HepG2 (cell line): Measurements from ENCODE around the gene SLC13A3. TPM values are rescaled to one million over a fixed set of nuclear protein-coding genes. Genes with fewer than 3 reads are reported as not detected.

Source experiments
- ATF7 ChIP-seq, 2 experiments: fragments of 450-650 bp in 1 of 2; sonication (generic) in 1 of 2; formaldehyde crosslinking in 1 of 2; IDR thresholded peaks; 2 replicates each; pipeline versions ENCODE4 v1.4.0 to v1.6.1; 2016 to 2020; ENCODE audit warnings: antibody characterized with exemption in 1 of 2, mild to moderate bottlenecking in 1 of 2, missing genetic modification reagents in 1 of 2
- CEBPG ChIP-seq: IDR thresholded peaks from 2 replicates; pipeline ENCODE4 v1.6.1; 2016
- CENPT ChIP-seq: sonication (generic); formaldehyde crosslinking; IDR thresholded peaks from 2 replicates; pipeline ENCODE4 v1.8.0; 2022; ENCODE audit warnings: low read depth, mild to moderate bottlenecking, moderate library complexity, missing genetic modification reagents
- MEF2D ChIP-seq: sonication (generic); formaldehyde crosslinking; IDR thresholded peaks from 2 replicates; pipeline ENCODE4 v1.5.1; 2020; ENCODE audit warnings: mild to moderate bottlenecking, missing genetic modification reagents
- RCOR2 ChIP-seq: IDR thresholded peaks from 2 replicates; pipeline ENCODE4 v1.6.1; 2016; ENCODE audit warnings: missing biosample characterization, missing genetic modification reagents
- SOX6 ChIP-seq, 2 experiments: fragments of 450-650 bp in 1 of 2; sonication (generic) in 1 of 2; formaldehyde crosslinking in 1 of 2; IDR thresholded peaks; 2 replicates each; pipeline versions ENCODE4 v1.4.0 to v1.6.1; 2017 to 2020; ENCODE audit warnings: antibody characterized with exemption in 1 of 2, mild to moderate bottlenecking in 1 of 2, missing genetic modification reagents in 1 of 2
- TARDBP ChIP-seq: sonication (generic); formaldehyde crosslinking; IDR thresholded peaks from 2 replicates; pipeline ENCODE4 v1.8.0; 2022; ENCODE audit warnings: mild to moderate bottlenecking, missing genetic modification reagents
- ZFY ChIP-seq: sonication (generic); formaldehyde crosslinking; IDR thresholded peaks from 2 replicates; pipeline ENCODE4 v1.4.0; 2020; ENCODE audit warnings: missing genetic modification reagents
- ZNF205 ChIP-seq: IDR thresholded peaks from 2 replicates; pipeline ENCODE4 v1.6.1; 2018; ENCODE audit warnings: missing biosample characterization, missing genetic modification reagents
- ZNF274 ChIP-seq: sonication (generic); formaldehyde crosslinking; IDR thresholded peaks from 2 replicates; pipeline ENCODE4 v1.5.1; 2020; ENCODE audit warnings: mild to moderate bottlenecking, missing genetic modification reagents
- ZNF335 ChIP-seq: sonication (generic); formaldehyde crosslinking; IDR thresholded peaks from 2 replicates; pipeline ENCODE4 v1.4.0; 2020; ENCODE audit warnings: missing genetic modification reagents
- ZNF34 ChIP-seq: sonication (generic); formaldehyde crosslinking; IDR thresholded peaks from 2 replicates; pipeline ENCODE4 v1.4.0; 2020; ENCODE audit warnings: mild to moderate bottlenecking, missing genetic modification reagents, borderline replicate concordance
- ZNF350 ChIP-seq: sonication (generic); formaldehyde crosslinking; IDR thresholded peaks from 2 replicates; pipeline ENCODE4 v1.4.0; 2020; ENCODE audit warnings: mild to moderate bottlenecking, low read depth, missing genetic modification reagents, borderline replicate concordance
- polyA plus RNA-seq, 8 experiments: library from polyadenylated mRNA; depleted of rRNA in 3 of 8; stranded (reverse) in 7 of 8; unstranded in 1 of 8; fragments of >200 nt; fragmentation: Illumina TruSeq in 4 of 8; extraction: Trizol in 4 of 8; gene quantifications; 2 replicates each; pipeline versions ENCODE4 v1.2.1 to v1.2.3, GENCODE V29; 2011 to 2016; ENCODE audit warnings: low read depth in 4 of 8, missing spikeins in 1 of 8, mixed read lengths in 1 of 8; ENCODE audit not compliant: insufficient read depth in 1 of 8
- total RNA-seq, 5 experiments: library from RNA; depleted of rRNA; stranded (reverse); fragments of >200 nt; fragmentation: Illumina TruSeq; extraction: Trizol; gene quantifications; 2 replicates each; pipeline ENCODE4 v1.2.3, GENCODE V29; 2016; ENCODE audit warnings: low read depth in 1 of 5
- TF ChIP-seq, protein P1 (sequence below): sonication (generic); formaldehyde crosslinking; IDR thresholded peaks from 2 replicates; pipeline ENCODE4 v1.8.1; 2022; ENCODE audit warnings: mild to moderate bottlenecking, missing genetic modification reagents
- TF ChIP-seq, protein P2 (sequence below), 2 experiments: IDR thresholded peaks; 2 replicates each; pipeline ENCODE4 v1.6.1; 2011 to 2012; ENCODE audit warnings: low read length in 2 of 2, borderline replicate concordance in 1 of 2, low read depth in 1 of 2, mild to moderate bottlenecking in 1 of 2, moderate library complexity in 1 of 2
- TF ChIP-seq, protein P3 (sequence below): sonication (generic); formaldehyde crosslinking; IDR thresholded peaks from 2 replicates; pipeline ENCODE4 v1.4.0; 2020; ENCODE audit warnings: low read depth, missing genetic modification reagents

SLC13A3 gene
- total and polyA plus RNA-seq, 2 of the 13 experiments (the other 11 are each of a cell fraction or from before 2014, with no cell fraction given): 66.5 to 76.0 TPM

DNA sequence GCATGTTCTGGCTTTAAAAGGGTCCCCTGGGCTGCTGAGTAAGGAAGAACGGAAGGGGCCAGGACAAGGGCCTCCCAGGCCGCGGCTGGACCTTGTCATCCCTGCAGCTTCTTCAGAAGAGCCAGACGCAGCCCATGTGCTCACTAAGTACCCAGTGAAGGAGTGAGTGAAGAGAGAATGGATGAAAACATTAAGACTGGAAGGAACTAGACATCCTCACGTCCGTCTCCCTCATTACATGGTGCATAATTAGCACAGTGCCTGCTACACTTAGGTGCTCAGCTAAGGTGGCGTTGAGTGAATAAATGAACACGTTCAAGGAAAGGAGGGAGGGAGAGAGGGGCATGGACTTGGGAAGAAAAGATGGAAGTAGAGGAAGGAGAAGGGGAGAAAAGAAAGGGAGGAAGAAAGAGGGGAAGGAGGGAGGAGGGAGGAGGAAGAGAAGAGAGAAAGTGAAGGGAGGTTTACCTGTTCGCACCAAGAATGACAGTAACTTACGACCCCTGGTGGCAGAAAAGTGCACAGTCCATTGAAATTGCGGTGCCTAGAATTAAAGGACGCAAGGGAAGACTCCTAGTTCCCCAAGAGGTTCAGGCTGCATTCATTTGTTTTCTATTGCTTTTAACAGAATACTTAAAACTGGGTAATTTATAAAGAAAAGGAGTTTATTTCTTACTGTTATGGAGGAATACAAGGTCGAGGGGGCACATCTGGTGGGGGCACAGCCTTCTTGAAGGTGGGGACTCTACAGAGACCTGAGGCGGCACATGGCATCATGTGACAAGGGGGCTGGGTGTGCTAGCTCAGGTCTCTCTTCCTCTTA, 30.0 kb upstream of the SLC13A3 start (continued):
- no peak for TF ChIP-seq RCOR2
- peak; percentile 63 for TF ChIP-seq CEBPG (CRISPR knock-in tag)
- TF ChIP-seq, protein P1, sequence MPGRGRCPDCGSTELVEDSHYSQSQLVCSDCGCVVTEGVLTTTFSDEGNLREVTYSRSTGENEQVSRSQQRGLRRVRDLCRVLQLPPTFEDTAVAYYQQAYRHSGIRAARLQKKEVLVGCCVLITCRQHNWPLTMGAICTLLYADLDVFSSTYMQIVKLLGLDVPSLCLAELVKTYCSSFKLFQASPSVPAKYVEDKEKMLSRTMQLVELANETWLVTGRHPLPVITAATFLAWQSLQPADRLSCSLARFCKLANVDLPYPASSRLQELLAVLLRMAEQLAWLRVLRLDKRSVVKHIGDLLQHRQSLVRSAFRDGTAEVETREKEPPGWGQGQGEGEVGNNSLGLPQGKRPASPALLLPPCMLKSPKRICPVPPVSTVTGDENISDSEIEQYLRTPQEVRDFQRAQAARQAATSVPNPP (CRISPR knock-in tag): no peak
- no peak for TF ChIP-seq ZNF274
- TF ChIP-seq ZFY (CRISPR knock-in tag): no peak
- TF ChIP-seq, protein P2, sequence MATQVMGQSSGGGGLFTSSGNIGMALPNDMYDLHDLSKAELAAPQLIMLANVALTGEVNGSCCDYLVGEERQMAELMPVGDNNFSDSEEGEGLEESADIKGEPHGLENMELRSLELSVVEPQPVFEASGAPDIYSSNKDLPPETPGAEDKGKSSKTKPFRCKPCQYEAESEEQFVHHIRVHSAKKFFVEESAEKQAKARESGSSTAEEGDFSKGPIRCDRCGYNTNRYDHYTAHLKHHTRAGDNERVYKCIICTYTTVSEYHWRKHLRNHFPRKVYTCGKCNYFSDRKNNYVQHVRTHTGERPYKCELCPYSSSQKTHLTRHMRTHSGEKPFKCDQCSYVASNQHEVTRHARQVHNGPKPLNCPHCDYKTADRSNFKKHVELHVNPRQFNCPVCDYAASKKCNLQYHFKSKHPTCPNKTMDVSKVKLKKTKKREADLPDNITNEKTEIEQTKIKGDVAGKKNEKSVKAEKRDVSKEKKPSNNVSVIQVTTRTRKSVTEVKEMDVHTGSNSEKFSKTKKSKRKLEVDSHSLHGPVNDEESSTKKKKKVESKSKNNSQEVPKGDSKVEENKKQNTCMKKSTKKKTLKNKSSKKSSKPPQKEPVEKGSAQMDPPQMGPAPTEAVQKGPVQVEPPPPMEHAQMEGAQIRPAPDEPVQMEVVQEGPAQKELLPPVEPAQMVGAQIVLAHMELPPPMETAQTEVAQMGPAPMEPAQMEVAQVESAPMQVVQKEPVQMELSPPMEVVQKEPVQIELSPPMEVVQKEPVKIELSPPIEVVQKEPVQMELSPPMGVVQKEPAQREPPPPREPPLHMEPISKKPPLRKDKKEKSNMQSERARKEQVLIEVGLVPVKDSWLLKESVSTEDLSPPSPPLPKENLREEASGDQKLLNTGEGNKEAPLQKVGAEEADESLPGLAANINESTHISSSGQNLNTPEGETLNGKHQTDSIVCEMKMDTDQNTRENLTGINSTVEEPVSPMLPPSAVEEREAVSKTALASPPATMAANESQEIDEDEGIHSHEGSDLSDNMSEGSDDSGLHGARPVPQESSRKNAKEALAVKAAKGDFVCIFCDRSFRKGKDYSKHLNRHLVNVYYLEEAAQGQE (IDR thresholded peaks at IDR 0.05; ENCODE audit: borderline replicate concordance in 1 of 2, low read depth in 1 of 2, low read length in 2 of 2): no peak
- TF ChIP-seq CENPT (CRISPR knock-in tag): no peak
- TF ChIP-seq ZNF34: no peak
- no peak for TF ChIP-seq SOX6 (IDR thresholded peaks at IDR 0.05)
- TF ChIP-seq SOX6 (CRISPR knock-in tag; IDR thresholded peaks at IDR 0.05): peak; percentile 59
- peak; percentile 80 for TF ChIP-seq TARDBP (CRISPR knock-in tag)
- no peak for TF ChIP-seq ZNF350 (CRISPR knock-in tag)
- no peak for TF ChIP-seq ZNF205
- TF ChIP-seq, protein P3, sequence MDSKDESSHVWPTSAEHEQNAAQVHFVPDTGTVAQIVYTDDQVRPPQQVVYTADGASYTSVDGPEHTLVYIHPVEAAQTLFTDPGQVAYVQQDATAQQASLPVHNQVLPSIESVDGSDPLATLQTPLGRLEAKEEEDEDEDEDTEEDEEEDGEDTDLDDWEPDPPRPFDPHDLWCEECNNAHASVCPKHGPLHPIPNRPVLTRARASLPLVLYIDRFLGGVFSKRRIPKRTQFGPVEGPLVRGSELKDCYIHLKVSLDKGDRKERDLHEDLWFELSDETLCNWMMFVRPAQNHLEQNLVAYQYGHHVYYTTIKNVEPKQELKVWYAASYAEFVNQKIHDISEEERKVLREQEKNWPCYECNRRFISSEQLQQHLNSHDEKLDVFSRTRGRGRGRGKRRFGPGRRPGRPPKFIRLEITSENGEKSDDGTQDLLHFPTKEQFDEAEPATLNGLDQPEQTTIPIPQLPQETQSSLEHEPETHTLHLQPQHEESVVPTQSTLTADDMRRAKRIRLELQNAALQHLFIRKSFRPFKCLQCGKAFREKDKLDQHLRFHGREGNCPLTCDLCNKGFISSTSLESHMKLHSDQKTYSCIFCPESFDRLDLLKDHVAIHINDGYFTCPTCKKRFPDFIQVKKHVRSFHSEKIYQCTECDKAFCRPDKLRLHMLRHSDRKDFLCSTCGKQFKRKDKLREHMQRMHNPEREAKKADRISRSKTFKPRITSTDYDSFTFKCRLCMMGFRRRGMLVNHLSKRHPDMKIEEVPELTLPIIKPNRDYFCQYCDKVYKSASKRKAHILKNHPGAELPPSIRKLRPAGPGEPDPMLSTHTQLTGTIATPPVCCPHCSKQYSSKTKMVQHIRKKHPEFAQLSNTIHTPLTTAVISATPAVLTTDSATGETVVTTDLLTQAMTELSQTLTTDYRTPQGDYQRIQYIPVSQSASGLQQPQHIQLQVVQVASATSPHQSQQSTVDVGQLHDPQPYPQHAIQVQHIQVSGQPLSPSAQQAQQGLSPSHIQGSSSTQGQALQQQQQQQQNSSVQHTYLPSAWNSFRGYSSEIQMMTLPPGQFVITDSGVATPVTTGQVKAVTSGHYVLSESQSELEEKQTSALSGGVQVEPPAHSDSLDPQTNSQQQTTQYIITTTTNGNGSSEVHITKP: no peak
- TF ChIP-seq ATF7 (IDR thresholded peaks at IDR 0.05): no peak
- TF ChIP-seq ATF7 (CRISPR knock-in tag; IDR thresholded peaks at IDR 0.05): no peak
- TF ChIP-seq ZNF335: 0 out of 2 replicates have a peak, but pooled peaks have one; percentile 54
- TF ChIP-seq MEF2D: peak; percentile 39; the same call in 1 of the 2 replicates
